Hepatic stellate cell (primary cell): Measurements from ENCODE around the gene JMJD6.
A peak's percentile ranks its signal among the peaks of the same experiment; 100 is the strongest.
"Not testable (repeated sequence)": the region's sequence is repeated elsewhere in the genome, so short reads cannot be mapped to it uniquely, and the experiment has no call there.

Experiments used
- DNase-seq: peaks from one replicate; pipeline ENCODE4 v3.0.0; 2011; ENCODE audit warnings: low spot score

The JMJD6 gene

GRCh38 chr17:76726231-76726775, at the start of gene JMJD6:
JMJD6 (minus strand) TSS chr17:76726606; CDS start chr17:76726475, 131 bp downstream.
- peak; percentile 96 for DNase-seq

GRCh38 chr17:76775021-76775600, 48.7 kb upstream of the JMJD6 start:
- no peak for DNase-seq

- peak; percentile 30 for DNase-seq
Measured at GRCh38 chr17:76772842-76773525, 46.6 kb upstream of the JMJD6 start.

GRCh38 chr17:76758570-76758969, 32.2 kb upstream of the JMJD6 start:
- no peak for DNase-seq

- no peak for DNase-seq
Measured at GRCh38 chr17:76757256-76757655, 30.9 kb upstream of the JMJD6 start.

- DNase-seq = no peak
Measured at GRCh38 chr17:76755285-76755684, 28.9 kb upstream of the JMJD6 start.

- DNase-seq = no peak
Measured at GRCh38 chr17:76753061-76753961, 26.9 kb upstream of the JMJD6 start.

- no peak for DNase-seq
Measured at GRCh38 chr17:76752006-76752405, 25.6 kb upstream of the JMJD6 start.

GRCh38 chr17:76751416-76751993, 25.1 kb upstream of the JMJD6 start:
- no peak for DNase-seq

GRCh38 chr17:76748657-76749056, 22.3 kb upstream of the JMJD6 start:
- DNase-seq = no peak

GRCh38 chr17:76747716-76748363, 21.4 kb upstream of the JMJD6 start:
- no peak for DNase-seq

- not testable (repeated sequence) for DNase-seq
Measured at GRCh38 chr17:76745785-76746184, 19.4 kb upstream of the JMJD6 start.

GRCh38 chr17:76744747-76745146, 18.3 kb upstream of the JMJD6 start:
- DNase-seq = no peak

- DNase-seq = no peak
Measured at GRCh38 chr17:76742958-76743357, 16.6 kb upstream of the JMJD6 start.

GRCh38 chr17:76740329-76741118, 14.1 kb upstream of the JMJD6 start:
- DNase-seq = peak; percentile 65

GRCh38 chr17:76739568-76740115, 13.2 kb upstream of the JMJD6 start:
- not testable (repeated sequence) for DNase-seq

GRCh38 chr17:76738468-76738850, 12.1 kb upstream of the JMJD6 start:
- DNase-seq = no peak

- DNase-seq = peak; percentile 97
Measured at GRCh38 chr17:76737676-76738467, 11.5 kb upstream of the JMJD6 start, which contains the start of gene MFSD11. MFSD11 (plus strand) TSS chr17:76738119; CDS start chr17:76738353, 234 bp downstream.

- peak; percentile 97 for DNase-seq
Measured at GRCh38 chr17:76737082-76737675, 10.8 kb upstream of the JMJD6 start, which contains the start of gene SRSF2. SRSF2 (minus strand) TSS chr17:76737331; CDS start chr17:76737160, 171 bp downstream.
